Stimulated activated CD4-positive, alpha-beta T cell treated with anti-CD3 and anti-CD28 coated beads, Interleukin-12 subunit alpha, Interleukin-12 subunit beta, amount 100 ng/mL, for 48 hours (primary cell): ENCODE data around the gene ZNF747.
"Not testable (repeated sequence)": the region's sequence is repeated elsewhere in the genome, so short reads cannot be mapped to it uniquely, and the experiment has no call there.

ENCODE experiments used
- DNase-seq, 3 donors: peaks; one replicate each; pipeline ENCODE4 v3.0.0-alpha.2; 2020; ENCODE audit warnings: low read depth in 2 of 3, low spot score in 1 of 3

The ZNF747 gene

GRCh38 chr16:30557957-30558788 lies 23.5 kb upstream of the ZNF747 start, which contains the start of gene ZNF764:
Gene ZNF764, minus strand, starts transcription at chr16:30558374. Its CDS starts 192 bp downstream, at chr16:30558182.
- DNase-seq, result peak; percentile 94 to 96 (median 96)

- no peak for DNase-seq
These were observed 23.0 kb upstream of the ZNF747 start for GRCh38 chr16:30557707-30557956.

- DNase-seq, result no peak
These were observed 21.4 kb upstream of the ZNF747 start for GRCh38 chr16:30556125-30556473.

GRCh38 chr16:30555315-30556124 lies 20.9 kb upstream of the ZNF747 start:
- DNase-seq, result no peak

- DNase-seq, result no peak
These were observed 20.1 kb upstream of the ZNF747 start for GRCh38 chr16:30554557-30555314.

GRCh38 chr16:30553393-30553899 lies 18.8 kb upstream of the ZNF747 start:
- DNase-seq, result no peak

- DNase-seq, result no peak
These were observed 18.3 kb upstream of the ZNF747 start for GRCh38 chr16:30552956-30553355.

- peak in 2 of 3 donors; percentile 47 to 60 for DNase-seq
These were observed 17.1 kb upstream of the ZNF747 start for GRCh38 chr16:30551781-30552180.

- DNase-seq, result no peak
These were observed 14.0 kb upstream of the ZNF747 start for GRCh38 chr16:30548416-30549253.

- DNase-seq, result no peak
These were observed 11.5 kb upstream of the ZNF747 start for GRCh38 chr16:30546115-30546514.

- DNase-seq, result no peak
These were observed 8.4 kb upstream of the ZNF747 start for GRCh38 chr16:30543067-30543466.

GRCh38 chr16:30541502-30542329 lies 7.1 kb upstream of the ZNF747 start:
- no peak for DNase-seq

- DNase-seq, result not testable (repeated sequence)
These were observed 6.3 kb upstream of the ZNF747 start for GRCh38 chr16:30540916-30541464.

GRCh38 chr16:30539986-30540526 lies 5.4 kb upstream of the ZNF747 start:
- DNase-seq, result not testable (repeated sequence)

- no peak for DNase-seq
These were observed 4.6 kb upstream of the ZNF747 start for GRCh38 chr16:30539000-30539964.

GRCh38 chr16:30536391-30537024 lies 1.9 kb upstream of the ZNF747 start:
- DNase-seq, result not testable (repeated sequence)

- DNase-seq, result peak; percentile 55 to 65 (median 57)
These were observed 1.1 kb upstream of the ZNF747 start for GRCh38 chr16:30535777-30536190.
